GM18951 (cell line): ENCODE results near the gene MAP7D2.

Source experiments
- POLR2A ChIP-seq: IDR thresholded peaks from 4 replicates; pipeline ENCODE4 v1.6.1; 2011; ENCODE audit warnings: mild to moderate bottlenecking; ENCODE audit not compliant: insufficient read length, insufficient read depth; ENCODE audit errors: extremely low read depth
- in situ Hi-C: fragments of 300-500 bp; cut with MboI; formaldehyde crosslinking; loops from one replicate; pipeline ENCODE4 v1.12.0; 2022; ENCODE audit warnings: low sequenced_read_pairs, mixed read lengths, inconsistent platforms; ENCODE audit not compliant: unreplicated experiment

The MAP7D2 gene

GRCh38 chrX:20046864-20047263, 69.8 kb downstream of the MAP7D2 start:
- TF ChIP-seq POLR2A = no peak
- in situ Hi-C loops = no loop called here

- TF ChIP-seq POLR2A = no peak
- in situ Hi-C loops = no loop called here
These were observed 70.5 kb downstream of the MAP7D2 start for GRCh38 chrX:20046223-20046622.

- in situ Hi-C loops = no loop called here
These were observed 74.5 kb downstream of the MAP7D2 start for GRCh38 chrX:20042221-20042620.

GRCh38 chrX:20038966-20039365, 77.7 kb downstream of the MAP7D2 start:
- in situ Hi-C loops = no loop called here
- TF ChIP-seq POLR2A = no peak

More at GRCh38 chrX:20042221-20042620, 74.5 kb downstream of the MAP7D2 start:
- TF ChIP-seq POLR2A = no peak

DNA sequence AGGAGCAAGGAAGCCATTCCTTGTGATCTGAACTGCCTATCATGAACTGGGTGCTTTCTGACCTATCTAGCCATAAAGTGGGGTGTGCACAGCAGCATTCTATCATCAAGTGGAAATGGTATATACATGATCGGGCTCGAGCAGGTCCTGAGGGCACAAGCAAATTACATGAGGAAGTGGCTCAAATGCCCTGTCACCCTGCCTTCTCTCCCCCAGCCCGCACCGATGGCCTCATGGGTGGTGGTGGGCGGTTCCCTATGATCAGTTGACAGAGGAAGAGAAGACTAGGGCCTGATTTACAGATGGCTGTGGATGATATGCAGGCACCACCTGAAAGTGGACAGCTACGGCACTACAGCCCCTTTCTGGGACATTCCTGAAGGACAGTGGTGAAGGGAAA, 79.5 kb downstream of the MAP7D2 start:
- in situ Hi-C loops = no loop called here
- TF ChIP-seq POLR2A = no peak

- in situ Hi-C loops = no loop called here
These were observed 84.5 kb downstream of the MAP7D2 start for GRCh38 chrX:20032201-20032600.

GRCh38 chrX:20029728-20030127, 87.0 kb downstream of the MAP7D2 start:
- no peak for TF ChIP-seq POLR2A
- in situ Hi-C loops = no loop called here

More at GRCh38 chrX:20032201-20032600, 84.5 kb downstream of the MAP7D2 start:
- TF ChIP-seq POLR2A = no peak

DNA sequence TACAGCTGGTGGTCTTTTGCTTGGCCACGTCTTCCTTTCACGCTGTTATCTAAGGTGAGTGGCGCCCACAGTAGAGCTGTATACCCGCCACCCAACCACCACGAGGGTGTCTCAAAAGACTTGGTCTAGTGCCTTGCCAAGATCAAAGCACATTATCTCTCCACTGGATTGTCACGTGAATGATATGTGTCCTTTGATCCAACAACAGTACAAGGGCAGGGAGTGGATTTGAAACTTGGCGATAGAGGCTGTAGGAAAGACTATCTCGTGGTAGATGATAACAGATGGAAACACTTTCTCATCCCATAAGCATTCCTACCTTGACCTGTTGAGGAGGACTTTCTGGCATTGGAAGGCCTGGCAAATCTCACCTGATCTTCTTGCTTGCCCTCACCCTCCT, 88.1 kb downstream of the MAP7D2 start:
- in situ Hi-C loops = no loop called here
- no peak for TF ChIP-seq POLR2A

- no peak for TF ChIP-seq POLR2A
- in situ Hi-C loops = no loop called here
These were observed 90.4 kb downstream of the MAP7D2 start for GRCh38 chrX:20026278-20026677.

DNA sequence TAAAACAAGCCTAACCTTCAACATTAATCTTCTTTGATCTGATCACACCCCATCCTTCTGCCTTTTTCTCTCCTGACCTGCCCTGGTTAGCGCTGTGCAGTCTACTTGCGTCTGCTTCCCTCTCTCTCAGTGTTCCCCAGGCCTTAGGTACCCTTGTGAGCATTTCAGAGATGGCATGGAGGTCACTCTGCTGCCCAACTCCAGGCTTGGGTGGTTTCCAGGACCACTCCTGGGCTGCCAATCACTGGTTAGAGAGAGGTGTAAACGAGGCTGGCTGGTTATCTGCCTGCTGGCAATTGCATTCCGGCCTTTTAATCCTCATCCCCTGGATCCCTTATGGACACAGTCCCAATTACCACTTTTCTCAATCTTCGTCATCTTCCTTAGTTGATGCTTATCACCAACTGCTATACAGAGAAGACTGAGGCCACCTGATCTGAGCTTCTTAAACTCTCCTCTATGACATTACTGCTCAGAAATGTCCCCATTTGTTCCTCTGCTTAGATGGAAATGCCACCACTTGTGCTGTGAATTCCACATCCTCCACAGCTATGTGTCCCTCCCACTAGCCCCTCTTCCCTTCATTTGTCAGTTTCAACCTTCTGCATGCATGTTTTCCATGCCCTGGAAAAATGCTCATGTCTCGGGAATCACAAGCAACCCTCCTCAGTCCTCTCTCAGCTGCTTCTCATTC, 96.9 kb downstream of the MAP7D2 start:
- in situ Hi-C loops = no loop called here
- TF ChIP-seq POLR2A = no peak

GRCh38 chrX:20016616-20016945, 100.1 kb downstream of the MAP7D2 start:
- no peak for TF ChIP-seq POLR2A
- in situ Hi-C loops = no loop called here

DNA sequence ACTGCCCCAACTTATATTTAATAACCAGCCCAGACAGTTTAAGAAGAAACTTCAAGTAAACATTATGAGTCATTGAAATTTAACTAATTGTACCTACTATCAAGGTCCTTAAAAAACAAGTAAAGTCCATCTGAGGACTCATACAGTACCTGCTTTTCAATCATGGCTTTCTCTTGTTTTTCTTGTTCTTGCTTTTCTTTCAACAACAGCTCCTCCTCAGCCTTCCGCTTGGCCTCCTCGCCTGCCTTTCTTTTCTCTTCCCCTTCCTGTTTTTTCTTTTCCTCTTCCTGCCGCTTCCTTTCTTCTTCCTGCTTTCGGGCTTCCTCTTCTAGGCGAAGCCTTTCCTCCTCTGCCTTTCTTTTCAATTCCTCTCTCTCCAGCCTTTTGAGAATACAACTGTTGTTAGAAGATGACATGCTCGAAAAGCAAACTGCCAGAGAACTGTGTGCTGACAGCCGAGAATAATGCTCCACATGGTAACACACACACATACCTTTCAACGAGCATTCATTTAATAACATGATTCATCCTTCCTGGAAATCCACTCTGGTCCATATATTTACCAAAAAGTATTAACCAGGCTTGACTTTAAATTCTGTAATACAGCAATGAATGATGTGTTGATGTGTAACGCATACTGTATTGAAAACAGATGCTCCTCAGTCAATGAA, 100.6 kb downstream of the MAP7D2 start:
- no peak for TF ChIP-seq POLR2A
- in situ Hi-C loops = no loop called here

DNA sequence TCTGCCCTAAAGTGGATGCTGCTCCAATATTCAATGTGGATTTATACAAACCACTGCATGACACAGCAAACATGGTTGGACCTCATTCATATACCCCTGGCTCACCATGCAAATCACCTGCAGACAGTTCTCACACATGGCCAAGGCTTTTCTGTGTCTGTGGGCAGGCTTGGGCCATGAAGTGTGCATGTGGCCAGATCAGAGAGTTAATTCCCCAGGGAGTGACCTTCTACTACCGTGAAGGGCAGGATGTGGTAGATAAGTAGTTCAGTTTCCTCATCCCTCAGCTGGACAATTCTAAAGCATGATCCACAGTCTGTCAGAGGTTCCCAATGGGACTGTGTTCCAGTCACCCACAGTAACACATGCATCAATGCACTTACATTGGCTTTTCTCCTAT, 101.3 kb downstream of the MAP7D2 start:
- no peak for TF ChIP-seq POLR2A
- in situ Hi-C loops = no loop called here

DNA sequence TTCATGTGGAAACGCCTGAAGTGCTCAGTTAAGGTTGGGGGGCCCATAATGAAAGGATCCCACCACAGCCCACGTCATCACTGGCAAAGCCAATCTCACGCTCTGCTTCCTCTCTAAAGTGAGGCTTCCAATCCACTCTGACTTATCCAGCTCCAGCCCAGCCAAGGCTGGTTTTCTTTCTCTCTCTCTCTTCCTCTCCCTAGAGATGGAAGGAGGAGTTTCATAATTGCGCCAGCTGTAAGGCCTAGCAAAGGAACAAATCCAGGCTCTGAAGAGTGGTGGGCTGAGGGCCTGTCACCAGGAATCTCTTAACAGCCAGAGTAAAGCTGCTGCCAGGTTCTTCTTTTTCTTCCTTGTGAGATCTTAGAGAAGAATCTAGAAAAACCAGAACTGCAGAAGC, 105.1 kb downstream of the MAP7D2 start:
- in situ Hi-C loops = no loop called here
- no peak for TF ChIP-seq POLR2A

DNA sequence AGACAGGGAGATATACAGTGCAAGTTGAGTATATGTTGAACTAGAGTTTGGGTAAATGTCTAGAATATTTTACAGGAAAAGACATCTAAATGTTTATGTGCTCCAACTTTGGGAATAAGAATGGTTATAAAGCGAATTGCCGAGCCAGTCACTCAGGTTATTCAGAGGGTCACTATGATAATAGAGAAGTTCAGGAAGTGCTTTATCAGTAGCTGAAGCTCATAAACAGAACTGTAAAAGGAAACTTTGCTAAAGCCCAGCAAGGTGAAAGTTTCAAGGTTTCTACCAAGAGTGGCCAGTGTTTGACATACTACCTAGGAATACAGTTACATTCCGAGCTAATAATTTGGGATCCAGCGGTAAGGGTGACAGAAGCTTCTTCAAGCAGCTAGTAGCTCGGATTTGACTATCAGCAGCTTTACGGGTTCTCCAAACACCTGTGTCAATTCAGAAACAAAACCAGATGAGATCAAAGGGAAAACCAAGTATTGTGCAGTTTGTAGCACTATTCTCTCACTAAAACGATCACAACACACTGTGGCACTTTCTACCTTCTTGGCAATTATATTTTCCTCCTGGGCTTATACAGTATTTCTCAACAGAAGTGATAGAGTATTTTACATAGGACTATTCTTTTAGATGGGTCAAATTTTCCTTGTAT, 108.6 kb downstream of the MAP7D2 start:
- no peak for TF ChIP-seq POLR2A
- in situ Hi-C loops = no loop called here
